CD4-positive, alpha-beta T cell treated with Interleukin-2 at 100 ng/mL for 4 hours (primary cell): ENCODE data around the gene RTF2.

ENCODE experiments used
- DNase-seq: peaks from one replicate; pipeline ENCODE4 v3.0.0-alpha.2; 2020; ENCODE audit warnings: low spot score

The RTF2 gene

DNA sequence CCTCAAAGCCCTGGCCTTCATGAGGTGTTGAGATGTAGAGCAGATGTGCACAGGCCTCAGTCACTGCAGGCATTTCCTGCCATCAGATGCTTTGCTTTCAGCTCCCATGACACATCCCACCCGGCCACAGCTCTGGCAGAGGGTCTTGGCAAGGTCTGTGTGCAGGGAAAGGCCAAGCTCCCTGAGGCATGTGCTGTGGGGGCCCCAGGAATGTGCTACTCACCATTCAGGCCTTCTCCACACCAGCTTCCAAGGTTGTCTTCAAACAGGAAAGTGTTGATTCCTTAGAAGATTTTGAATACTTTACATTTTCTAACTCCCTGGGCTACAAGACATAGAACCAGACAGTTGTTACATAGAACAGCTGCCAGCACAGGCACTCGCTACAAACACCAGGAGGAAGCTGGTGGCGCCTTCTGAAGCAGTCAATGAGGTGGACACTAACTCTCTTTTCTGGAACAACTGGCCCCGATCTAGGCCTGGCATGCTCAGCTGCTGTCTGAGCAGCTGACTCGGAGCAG, 28.6 kb upstream of the RTF2 start:
- DNase-seq = no peak

DNA sequence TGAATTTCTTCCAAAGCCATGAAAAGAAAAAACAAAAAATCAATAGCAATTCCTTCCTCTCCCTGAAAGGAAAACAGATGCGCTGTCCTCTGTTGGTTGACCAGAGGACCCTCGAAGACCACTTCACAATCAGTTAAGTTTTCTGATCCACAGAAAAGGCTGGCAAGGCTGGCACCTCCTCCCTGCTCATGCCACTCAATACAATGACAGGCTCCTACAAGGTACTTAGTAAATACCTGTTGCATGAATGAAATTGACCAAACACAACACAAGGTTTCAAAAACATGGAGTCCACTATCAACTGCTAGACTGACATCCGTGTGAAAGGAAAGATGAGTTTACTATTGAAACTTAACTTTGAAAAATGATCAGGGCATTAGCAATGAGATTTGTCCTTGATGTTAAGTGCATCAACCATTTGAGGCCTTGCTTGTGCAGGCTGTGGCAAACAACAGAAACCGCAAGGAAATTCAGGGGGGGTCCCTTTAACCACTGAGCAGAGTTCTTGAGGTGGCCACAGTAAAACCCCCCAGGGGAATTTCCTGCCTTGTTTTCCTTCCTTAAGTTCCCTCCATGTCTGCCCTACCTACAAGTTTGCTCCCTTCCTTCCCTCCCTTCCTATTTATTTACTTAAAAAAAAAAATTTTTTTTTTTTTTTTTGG, 27.9 kb upstream of the RTF2 start:
- peak; percentile 69 for DNase-seq

DNA sequence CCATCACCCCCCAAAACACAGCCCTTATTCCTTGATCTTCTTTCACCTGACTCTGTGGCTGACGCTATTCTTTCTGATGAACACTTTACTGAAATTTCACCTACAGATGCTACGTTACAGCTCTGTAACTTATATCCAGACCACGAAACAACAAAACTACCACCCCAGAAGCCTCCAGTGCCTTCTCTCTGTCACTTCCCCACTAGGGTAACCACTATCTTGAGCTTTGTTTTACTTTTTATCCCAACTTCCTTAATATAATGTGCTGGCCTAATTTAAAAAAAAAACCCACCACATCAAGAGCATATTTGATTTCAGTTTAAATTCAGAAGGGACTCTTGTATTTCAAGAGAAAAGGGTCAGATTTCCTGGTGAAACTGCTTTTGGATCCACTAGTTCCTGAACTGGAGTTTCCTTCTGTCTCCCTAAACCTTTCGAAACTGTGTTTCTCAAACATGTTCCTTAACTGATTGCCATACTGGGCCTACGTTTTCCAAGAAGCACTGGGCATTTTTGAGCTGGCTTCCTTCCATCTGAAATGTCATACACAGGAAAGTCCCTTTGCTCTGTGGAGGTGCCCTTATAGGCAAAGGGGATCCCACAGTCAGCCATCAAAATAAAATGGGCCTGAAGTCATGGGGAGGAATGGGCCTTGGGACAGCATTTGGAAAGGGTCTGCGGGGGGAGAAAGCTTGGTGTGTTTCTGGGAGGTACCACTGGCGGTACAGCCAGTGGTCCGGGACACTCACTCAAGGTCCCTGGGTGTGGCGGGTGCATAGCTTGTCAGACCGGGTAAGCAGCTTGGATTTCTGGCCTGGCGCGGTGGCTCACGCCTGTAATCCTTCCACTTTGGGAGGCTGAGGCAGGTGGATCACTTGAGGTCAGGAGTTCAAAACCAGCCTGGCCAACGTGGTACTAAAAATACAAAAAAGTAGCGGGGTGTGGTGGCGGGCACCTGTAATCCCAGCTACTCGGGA, 25.8 kb upstream of the RTF2 start:
- DNase-seq = no peak

DNA sequence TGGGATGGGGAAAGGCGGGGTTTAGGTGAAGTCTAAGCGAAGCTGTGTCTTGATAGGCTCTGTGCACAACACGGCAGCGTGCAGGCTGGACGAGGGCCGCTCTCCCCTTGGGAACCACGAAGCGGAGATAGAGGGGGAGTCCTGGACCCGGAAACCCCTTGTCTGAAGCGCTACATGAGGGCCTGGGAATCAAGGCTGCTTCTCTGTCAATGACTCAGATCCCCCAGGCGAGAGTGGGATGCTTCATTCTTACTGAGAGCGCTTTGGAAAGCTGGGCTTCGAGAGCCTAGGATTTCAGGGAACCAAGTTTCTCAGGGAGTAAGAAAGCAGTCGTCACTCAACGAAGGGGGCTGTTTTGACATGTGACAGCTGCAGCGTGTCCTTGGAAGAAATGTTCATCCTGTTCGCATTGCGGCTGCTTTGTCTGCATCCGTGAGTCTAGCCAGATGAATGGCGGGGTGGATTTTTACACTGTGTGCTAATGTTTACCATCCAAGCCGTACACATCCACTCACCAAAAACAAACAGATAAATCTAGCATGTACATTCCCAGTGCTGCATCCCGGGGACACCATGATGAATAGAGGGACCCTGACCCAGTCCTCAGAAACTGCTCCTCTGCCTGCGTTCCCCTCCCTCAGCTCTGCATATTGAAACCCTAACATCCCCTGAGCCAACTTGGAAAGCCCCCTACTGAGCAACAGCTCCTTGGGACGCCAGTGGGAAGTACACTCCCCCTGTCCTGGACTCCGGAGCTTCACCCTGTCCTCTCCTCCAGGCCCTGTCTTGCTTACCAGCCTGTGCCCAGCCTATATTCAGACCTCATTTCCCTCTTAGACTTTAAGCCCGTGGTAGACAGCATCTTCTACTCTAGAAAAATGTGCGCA, 24.5 kb upstream of the RTF2 start:
- no peak for DNase-seq

DNA sequence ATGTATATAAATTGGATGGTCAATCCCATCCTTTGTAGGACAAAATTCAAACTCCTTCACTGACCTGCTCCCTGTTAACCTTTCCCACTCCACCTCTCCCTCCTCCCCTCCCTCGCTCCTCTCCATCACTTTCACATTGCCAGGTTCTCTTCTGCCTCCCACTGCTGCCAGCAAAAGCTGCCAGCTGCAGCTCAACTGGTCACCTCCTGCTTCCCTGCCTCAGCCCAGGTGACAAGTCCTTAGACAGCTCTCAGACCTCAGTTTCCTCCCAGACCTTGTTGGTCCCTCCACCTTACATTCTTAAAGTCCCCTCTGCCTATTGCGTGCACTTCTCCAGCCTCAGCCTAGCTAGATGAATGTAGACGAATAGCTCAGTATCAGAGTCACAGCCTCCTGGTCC, 23.3 kb upstream of the RTF2 start:
- DNase-seq = no peak

DNA sequence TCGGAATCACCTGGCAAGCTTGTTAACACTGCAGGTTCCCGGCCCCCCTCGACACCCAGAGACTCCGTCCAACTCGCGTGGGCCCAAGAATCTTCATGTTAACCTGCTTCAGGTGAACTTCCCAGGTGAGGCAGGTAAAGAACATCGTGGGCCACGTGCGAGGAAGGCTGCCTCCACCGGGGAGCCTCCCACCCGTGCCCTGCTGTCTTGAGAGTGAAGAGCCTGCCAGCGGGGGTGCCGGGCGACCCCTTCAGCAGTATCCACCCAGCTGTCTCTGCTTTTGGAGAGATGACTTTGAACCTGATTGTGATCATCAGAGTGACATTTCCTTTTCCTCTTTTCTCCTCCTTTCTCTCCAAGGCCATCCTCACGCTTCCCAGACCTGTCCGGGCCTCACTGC, 22.9 kb upstream of the RTF2 start:
- DNase-seq = no peak

DNA sequence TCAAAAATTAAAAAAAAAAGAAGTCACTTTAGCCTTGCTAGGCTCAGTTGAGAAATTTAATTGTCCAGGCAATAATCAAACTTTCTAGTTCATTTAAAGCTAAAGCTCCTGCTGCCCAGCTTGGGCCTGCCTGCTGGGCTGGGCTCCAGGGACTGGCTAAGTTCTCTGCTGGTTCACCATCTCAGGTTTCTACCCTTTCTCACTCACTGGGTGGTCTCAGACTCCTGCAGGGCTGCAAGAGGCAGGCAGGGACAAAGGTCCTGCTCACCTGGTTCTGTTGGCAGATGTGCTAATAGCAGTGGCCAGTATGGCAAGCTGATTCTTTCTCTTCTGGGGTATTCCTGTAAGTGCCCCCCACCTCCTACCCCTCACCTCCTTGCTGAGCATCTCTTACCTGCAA, 21.2 kb upstream of the RTF2 start:
- DNase-seq = no peak

DNA sequence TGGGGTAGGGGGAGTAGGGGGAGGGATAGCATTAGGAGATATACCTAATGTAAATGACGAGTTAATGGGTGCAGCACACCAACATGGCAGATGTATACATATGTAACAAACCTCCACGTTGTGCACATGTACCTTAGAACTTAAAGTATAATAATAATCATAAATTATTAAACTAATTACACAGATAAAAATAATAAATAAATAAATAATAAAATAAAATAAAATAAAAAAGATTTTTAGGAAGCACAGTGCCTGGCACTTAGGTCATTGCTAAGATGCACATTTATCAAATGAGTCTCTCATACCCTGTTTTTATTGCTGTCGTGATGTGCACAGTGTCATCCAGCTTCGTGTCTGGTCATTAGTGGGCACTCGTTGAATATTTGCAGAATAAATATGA, 19.0 kb upstream of the RTF2 start:
- no peak for DNase-seq

DNA sequence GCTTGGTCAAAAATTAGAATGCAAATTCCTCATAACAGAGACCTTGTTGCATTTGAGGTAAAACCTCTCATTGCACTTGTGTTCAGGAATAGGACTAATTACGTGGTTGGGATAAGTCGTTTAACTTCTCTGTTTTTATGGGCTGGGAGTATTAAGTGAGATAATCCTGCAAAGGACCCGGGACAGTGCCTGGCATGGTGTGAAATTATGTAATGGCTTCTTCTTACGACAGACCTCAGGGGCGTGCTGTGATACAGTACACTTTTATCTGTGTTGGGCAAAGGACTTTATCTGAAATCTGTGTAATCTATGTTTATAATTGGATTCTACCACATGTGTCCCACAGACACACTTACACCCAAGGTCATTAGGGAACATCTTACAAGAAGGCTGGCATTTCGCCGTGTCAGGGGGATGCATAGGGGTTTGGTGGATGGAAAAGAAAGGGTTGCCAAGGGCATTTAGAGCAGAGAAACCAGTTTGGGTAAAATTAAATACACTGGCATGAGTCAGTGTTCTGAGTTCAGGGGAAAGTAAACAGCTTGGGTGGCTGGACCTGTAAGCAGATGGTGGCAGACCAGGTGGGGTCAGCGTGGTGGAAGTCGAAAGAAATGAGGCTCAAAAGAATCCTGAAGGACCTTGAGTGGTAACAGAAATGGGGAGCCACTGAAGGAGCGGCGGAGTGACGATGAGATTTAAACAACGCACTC, 17.2 kb upstream of the RTF2 start:
- DNase-seq = no peak

DNA sequence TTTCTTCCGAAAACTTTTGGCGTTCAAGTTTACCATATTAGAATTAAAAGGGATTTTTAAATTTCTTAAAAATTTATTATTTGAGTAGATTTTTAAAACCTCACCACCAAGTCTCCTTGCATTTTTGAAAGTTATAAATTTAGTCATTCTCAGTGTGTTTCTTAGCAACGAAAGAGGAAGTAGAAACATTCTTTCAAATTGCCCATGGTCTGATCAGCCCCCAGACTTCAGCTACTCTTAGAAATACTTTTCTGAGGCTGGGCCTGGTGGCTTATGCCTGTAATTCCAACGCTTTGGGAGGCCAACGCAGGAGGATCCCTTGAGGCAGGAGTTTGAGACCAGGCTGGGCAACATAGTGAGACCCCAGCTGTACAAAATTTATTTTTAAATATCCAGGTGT, 15.1 kb upstream of the RTF2 start:
- no peak for DNase-seq

DNA sequence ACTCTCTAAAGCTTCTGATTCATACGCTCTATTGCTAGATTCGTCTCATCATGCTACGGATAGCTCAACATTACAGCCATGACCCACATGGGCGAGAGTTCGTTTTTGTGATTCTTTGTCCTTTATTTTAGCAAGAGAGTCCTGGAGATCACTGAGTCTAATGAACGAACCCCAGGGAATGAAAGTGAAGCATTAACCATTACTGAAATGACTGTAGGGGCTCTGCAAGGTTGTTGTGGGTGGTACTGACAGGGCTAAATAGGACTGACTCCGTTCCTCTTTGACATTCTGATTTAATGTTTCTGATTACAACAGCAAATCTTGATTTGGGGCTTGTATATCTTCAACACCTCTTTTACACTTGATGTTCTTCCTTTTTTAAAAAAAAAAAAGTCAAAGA, 13.7 kb upstream of the RTF2 start:
- DNase-seq = no peak

DNA sequence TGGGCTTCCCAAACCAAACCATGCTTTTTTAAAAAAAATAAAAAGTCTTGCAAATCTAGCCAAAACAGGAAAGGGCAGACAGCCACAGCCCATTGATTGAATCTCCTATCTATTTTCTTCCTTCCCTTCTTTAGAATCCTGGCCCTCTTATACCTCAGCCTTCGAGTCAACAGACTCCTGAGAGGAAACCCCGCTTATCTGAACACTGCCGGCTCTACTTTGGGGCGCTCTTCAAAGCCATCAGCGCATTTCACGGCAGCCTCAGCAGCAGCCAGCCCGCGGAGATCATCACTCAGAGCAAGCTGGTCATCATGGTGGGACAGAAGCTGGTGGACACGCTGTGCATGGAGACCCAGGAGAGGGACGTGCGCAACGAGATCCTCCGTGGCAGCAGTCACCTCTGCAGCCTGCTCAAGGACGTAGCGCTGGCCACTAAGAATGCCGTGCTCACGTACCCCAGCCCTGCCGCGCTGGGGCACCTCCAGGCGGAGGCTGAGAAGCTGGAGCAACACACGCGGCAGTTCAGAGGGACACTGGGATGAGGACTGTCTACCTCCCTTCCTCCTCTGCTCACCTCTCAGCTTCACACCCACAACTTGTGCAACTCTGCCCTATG, 10.1 kb upstream of the RTF2 start:
- no peak for DNase-seq

DNA sequence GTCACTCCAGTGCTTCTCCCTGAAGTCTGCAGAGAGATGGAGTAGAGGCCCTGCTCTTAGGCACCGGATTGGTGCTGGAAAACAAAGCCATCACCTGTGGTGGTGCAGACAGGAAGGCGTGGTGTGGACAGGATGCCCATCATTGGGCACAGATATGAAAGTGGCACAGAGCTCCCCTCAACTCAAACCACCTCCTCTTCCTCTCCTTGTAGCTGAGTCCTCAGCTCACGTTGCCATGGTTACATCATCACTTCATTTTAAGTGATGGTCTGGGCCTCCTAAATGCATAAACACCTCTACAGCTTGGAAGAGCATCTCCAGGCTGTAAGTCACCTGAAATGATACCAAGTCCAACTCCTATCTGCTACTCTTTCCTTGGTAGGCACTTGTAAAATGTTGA, 8.0 kb upstream of the RTF2 start:
- peak; percentile 81 for DNase-seq

DNA sequence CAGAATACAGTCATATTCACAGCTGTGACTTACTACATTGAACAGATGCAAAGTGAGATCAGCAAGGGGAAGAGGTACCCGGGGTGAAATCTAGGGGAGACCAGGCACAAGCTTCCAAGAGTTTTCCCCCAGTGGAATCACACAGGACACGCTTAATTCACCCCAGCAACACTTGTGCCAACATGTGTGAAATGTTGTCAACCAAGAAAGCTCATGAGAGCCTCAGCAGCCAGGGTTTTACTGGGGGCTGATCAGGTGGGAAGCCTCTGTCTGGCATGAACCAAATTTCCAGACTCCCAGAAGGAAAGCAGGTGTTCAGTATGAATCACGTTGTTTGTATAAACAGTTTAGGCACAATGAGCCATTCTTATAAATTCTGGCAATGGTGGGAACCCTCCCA, 6.9 kb upstream of the RTF2 start:
- no peak for DNase-seq

DNA sequence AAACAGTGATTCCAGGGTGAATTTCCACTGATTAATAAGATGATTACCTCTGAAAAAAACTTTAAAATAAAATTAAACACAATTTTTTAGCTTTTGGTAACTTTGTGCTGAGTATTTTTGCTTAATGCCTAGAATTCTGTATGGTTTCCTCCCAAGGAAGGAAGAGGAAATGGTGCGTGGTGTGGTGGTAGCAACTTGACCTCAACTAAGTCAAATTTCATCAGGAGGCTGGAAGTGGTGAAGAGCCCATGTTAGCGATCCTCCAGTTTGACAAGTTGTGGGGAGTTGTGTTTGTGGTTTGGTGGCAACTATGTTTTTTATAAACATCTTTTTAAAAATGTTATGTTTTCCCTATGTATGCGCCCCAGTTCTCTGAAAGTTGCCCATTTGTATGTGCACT, 5.0 kb upstream of the RTF2 start:
- DNase-seq = peak; percentile 31

DNA sequence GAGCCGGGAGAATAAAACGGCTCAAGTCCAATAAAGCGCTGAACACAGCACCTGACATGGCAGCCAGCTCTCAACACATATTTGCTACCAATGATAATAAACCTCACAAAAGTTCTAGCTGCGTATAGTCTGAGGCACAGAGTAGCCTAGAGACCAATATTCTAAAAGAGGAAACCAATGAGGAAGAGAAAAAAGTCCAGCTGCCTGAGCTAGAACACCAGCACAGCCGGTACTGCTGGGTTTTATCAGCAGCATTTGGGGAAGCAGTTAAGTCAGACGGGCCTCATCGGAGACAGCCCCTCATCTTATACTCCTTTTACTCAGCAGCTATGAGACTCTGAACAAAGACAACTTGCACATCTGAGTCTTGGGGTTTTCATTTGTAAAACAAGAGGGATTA, 2.4 kb upstream of the RTF2 start:
- DNase-seq = no peak

DNA sequence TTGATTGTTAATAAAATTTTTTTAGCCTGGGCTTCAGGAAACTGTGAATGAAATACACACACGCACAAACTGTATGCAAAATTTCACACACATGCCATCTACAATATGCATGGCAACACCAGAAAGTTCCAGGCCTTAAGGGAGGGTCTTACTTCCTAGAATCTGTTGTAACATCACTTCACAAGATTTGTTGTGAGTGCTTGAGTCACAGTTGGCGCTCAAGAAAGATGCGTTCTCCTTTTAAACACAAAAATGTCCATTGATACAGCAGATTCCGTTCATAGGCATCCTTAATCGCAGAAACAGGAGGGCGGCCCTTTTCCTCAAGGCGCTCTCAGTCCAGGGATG, 485 bp upstream of the RTF2 start:
- DNase-seq = peak; percentile 46

DNA sequence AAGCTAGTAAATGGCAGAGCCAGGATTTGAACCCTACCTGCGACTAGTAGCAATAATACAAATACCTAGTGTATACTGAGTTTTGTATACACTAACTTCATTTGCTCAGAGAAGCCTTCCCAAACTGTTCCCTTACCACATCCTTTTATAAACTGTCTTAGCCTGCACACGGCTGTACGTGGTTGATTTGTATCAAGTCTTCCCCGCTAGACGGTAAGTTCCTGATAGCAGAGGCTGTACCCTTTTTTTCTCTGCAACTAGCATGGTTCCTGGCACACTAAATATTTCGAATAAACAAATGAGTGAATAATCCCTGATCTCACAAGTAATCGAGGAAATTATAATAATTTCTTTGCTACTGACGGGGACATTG, 636 bp downstream of the RTF2 start:
- DNase-seq = no peak

DNA sequence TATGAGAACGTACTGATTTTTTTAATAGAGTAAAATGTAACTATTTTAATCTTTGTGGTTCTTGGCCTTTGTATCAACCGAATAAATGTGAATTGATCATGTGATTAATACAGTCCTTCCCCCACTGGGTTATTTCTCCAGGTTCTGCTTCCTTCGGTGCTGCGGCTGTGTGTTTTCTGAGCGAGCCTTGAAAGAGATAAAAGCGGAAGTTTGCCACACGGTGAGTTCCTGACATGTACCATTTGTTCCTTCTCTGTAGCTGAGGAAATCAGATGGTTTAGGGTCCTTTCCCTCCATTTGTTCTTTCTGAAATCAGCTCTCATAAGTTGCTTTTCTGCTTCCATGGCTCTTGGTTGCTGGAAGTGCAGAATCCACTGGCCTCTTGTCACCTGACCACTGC, 15.5 kb downstream of the RTF2 start:
- no peak for DNase-seq

DNA sequence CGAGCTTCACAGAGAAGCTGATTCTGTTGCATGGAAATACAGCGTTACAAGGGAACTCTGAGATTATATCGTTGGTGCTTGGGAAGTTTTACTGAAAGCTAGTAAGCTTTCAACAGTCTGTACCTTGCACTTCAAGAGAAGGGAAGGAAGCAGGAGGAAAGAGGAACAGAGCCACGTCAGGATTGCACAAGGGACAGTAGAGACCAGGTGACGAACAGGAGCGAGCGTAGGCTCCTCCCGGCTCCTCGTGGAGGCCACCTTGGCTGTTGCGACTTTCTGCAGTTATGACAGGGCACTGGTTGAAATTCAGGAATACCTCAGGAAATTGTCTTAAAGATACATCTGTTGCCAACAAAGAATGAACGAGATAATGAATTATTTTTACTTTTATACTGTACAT, 18.8 kb downstream of the RTF2 start:
- no peak for DNase-seq

DNA sequence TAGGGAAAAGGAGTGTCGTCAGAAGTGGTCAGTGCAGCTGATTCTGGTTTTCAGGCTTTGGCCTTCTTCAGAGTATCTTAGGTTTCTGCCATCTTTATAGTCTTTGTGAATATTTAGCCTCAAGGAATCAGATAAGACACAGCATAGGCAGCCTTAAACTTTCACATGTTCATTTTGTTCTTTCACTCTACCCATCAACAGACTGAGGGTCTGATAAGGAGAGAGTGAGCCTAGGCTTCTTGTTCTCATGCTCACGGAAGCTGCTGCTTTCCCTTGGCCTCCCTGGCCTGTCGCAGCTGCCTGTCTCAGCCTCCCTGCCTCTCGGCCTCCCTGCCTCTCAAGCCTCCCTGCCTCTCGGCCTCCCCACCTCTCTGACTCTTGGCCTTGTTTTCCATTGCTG, 20.1 kb downstream of the RTF2 start:
- no peak for DNase-seq
